ENCODE data around the gene DPY19L2.
"Not testable (repeated sequence)": the region's sequence is repeated elsewhere in the genome, so short reads cannot be mapped to it uniquely, and the experiment has no call there.

DNA sequence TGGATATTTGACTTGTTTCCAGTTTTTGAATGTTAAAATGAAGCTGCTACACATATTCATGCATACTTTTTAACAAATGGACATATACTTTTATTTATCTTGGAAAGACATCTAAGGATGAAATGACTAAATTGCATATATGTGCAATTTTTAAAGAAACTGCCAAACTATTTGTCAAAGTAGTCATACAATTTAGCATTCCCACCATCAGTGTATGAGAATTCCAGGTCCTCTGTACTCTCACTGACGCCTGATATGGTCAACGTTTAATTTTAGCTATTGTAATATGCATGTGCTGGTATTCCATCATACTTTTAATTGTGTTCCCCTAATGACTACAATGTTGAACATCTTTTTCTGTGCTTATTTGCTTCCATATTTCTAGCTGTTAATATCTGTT, 22.5 kb upstream of the DPY19L2 start:
- not testable (repeated sequence) for TF ChIP-seq CTCF (IDR thresholded peaks at IDR 0.05); REST (IDR thresholded peaks at IDR 0.05; ENCODE audit: insufficient read depth in 1 of 2, low read depth in 2 of 2, low read length in 1 of 2); POLR2AphosphoS5 (IDR thresholded peaks at IDR 0.05; ENCODE audit: low read depth, low read length); TCF7L2 (IDR thresholded peaks at IDR 0.05; ENCODE audit: low read depth, low read length); SIN3A (IDR thresholded peaks at IDR 0.05; ENCODE audit: borderline replicate concordance, insufficient read depth, low read depth, low read length)

All from Panc1 (cell line).